Measurements from ENCODE around the gene SLC6A12.

The SLC6A12 gene

DNA sequence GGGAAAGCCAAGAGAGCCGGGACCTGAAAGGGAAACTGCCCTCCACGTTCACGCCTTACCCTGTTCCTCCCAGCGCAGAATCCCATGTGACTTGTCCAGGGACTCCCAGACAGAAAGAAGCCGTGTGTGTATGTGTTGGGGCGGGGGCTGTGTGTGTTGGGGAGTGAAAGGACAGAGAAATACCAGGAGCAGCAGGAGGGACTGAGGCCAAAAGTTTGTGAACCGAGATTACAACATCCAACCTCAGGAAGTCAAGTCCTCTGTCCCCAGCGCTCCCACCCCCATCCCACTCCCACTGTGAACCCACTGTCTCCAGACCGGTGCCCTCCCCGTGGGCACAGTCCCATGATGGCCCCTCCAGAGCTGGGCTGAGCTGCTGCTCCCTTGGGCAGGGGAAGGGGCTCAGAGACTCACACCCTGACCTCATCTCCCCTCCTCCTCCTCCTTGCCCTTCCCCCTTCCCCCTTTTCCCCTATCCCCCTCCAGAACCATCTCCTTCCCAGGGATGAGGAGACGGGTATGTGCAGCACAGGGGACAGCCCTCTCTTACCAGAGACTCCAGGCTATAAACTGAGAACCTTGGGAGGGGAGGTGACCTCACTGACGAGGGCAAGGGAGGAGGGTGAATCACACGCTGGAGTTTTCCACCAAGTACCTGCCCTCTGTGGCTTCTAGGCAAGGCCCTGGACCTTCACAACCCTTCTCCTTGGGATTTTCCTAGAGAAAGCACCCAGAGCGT, at the start of gene SLC6A12:
SLC6A12 (minus strand) TSS at position 155 of the 739 bp plus-strand sequence. CDS start 4,171 bp downstream, outside the sequence.
- FAIRE-seq (no peak), DNase-seq (ENCODE audit: insufficient read length, low spot score) (no peak)

- no peak for FAIRE-seq
- peak; percentile 13 for DNase-seq (ENCODE audit: insufficient read length, low spot score)
Observed at GRCh38 chr12:263574-263973, 49.6 kb upstream of the SLC6A12 start.

DNA sequence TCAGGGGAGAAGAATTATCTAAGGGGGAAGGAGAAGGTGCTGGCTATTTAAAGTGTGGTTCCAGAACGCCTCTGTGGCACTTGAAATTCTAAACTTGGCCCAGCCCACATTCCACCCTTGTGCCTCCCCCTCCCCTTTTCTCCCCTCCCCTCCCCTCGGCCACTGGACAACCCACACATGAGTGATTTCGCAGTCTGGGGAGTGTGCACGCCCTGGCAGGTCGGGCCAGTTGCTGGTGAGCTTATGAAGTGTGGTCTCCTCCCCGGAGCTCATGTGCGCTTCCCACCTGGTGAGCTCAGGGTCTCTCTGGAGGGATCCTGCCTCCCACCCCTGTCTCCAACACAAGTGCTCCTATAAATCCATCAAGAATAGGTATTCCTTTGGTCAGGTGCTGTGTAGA, 48.9 kb upstream of the SLC6A12 start, which contains the start of gene SLC6A13:
SLC6A13 (minus strand) TSS at position 20 of the 400 bp plus-strand sequence. CDS start 2,784 bp downstream, outside the sequence.
- no peak for DNase-seq (ENCODE audit: insufficient read length, low spot score)
- FAIRE-seq: peak; percentile 36

DNA sequence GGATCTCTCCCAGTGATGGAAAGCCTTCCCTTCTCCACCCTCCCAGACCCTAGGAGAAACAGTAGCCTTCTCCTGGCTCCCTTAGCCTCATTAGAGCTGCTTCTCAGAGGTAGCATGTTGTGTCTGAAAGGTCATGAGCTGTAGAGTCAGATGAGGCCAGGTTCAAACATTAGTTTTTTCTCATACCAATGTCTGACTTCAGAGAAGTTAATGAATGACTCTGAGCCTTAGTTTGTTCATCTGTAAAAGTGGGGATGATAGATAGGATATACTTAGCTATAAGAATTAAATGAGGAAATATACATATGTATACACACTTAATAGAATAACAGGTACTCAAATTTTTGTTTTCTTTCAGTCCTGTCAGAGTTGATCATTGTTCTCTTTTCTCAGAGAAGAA, 48.2 kb upstream of the SLC6A12 start:
- DNase-seq (ENCODE audit: insufficient read length, low spot score): no peak
- no peak for FAIRE-seq

GRCh38 chr12:257521-258321, 43.8 kb upstream of the SLC6A12 start:
- FAIRE-seq: no peak
- no peak for DNase-seq (ENCODE audit: insufficient read length, low spot score)

- FAIRE-seq (no peak), DNase-seq (ENCODE audit: insufficient read length, low spot score) (no peak)
Observed at GRCh38 chr12:256958-257357, 43.0 kb upstream of the SLC6A12 start.

DNA sequence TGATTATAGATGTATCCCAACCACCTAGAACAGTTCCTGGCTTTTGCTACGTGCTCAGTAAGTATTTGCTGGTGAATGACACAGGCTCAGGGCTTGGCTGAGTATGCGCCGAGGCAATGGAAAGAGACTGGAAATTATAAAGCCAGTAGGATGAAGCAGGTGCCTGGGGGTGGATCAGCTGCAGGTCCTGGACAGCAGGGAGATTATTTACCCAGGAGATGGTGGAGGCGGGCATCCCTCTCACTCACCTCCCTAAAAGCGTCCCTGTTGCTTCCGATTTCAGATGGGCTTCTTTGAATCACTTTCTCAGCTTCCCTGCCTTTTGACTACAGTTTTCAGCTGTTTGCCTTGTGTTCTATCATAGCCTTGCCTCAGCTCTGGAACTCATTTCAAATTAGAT, 42.3 kb upstream of the SLC6A12 start:
- no peak for FAIRE-seq
- no peak for DNase-seq (ENCODE audit: insufficient read length, low spot score)

GRCh38 chr12:254912-255311, 41.0 kb upstream of the SLC6A12 start:
- FAIRE-seq: no peak
- DNase-seq (ENCODE audit: insufficient read length, low spot score): no peak

- no peak for FAIRE-seq
- DNase-seq (ENCODE audit: insufficient read length, low spot score): no peak
Observed at GRCh38 chr12:254039-254438, 40.1 kb upstream of the SLC6A12 start.

DNA sequence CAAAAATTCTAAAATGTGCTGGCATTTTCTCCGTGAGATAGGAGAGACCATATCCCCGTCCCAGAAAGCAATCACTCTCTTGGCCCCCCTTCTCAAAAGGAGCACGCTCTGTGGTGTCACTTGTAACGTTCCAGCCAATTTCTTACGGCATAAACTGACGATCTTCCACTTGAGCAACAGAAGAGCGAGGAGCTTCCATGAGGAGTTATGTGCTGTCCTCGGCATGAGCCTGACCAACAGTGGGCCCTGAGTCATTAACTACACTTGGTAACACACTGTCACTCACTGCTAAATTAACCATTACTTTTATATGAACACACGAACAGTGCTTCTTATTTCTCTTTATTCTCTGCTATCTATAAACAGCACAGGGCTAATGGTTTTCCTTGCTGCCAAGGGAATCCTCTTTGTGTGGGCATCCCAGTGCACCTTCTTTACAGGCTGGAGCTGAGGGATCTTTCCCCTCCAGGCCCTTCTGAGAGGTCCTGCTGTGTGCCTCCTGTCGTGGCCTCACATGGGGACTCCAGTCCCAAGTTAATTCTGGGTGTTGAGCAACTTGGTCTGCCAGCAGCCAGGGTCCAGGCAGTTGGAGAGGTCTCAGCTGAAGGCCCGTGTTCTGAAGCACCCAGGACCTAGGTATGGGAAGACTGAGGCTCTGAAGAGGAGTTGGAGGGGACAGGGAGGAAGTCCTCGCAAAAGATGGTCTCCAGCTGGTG, 39.3 kb upstream of the SLC6A12 start:
- DNase-seq (ENCODE audit: insufficient read length, low spot score): no peak
- no peak for FAIRE-seq

GRCh38 chr12:252636-253035, 38.7 kb upstream of the SLC6A12 start:
- FAIRE-seq: no peak
- DNase-seq (ENCODE audit: insufficient read length, low spot score): no peak

DNA sequence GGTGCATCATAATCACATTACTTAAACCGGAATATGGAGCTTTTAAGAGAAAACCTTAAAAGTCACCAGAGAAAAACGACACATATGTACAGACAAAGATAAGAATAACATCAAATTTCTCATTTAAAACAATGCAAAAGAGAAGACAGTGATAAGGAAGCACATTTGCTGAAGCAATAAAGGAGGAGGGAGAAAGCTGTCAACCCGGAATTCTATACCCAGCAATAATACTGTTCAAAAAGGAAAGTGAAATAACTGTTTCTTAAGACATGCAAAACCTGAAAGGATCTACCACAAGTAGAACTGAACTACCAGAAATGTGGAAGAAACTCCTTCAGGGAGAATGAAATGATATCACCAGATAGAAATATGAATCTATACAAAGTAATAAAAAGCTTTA, 33.3 kb upstream of the SLC6A12 start:
- FAIRE-seq (no peak), DNase-seq (ENCODE audit: insufficient read length, low spot score) (no peak)

GRCh38 chr12:243381-243780, 29.4 kb upstream of the SLC6A12 start:
- DNase-seq (ENCODE audit: insufficient read length, low spot score) (no peak), FAIRE-seq (peak; percentile 64)

DNA sequence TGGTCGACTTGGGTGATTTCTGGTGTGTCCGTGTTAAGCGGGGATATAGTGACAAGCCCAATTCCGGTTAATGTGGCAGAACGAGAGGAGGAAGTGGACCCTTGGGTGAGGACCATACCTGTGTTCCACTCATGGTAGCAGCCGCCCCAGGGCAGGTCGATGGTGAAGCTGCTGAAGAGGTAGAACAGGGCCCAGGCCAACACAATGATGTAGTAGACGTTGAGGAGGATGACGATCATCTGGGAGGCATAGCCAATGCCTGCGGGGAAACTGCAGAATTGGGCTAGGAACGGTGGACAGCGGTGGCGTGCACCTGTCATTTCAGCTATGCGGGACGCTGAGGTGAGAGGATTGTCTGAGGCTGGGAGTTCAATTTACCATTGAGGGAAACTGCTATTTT, 28.5 kb upstream of the SLC6A12 start:
- DNase-seq (ENCODE audit: insufficient read length, low spot score): no peak
- no peak for FAIRE-seq

DNA sequence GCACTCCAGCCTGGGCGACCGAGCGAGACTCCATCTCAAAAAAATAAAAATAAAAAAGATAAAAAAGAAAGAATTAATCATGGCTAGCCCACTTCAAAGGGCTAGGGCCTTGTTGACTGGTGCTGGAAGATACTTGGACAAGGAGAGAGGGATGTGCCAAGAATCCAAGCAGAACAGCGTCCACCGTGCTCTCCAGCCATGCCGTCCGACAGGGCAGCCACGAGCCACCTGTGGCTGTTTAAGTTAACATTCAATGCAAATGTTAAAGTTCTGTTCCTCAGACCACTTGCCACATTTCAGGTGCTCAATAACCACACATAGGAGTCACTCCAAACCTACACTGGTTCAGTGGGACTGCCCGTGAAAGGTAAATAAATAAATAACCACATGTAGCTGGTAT, 27.3 kb upstream of the SLC6A12 start:
- DNase-seq (ENCODE audit: insufficient read length, low spot score): no peak
- FAIRE-seq: no peak

- DNase-seq (ENCODE audit: insufficient read length, low spot score): no peak
- FAIRE-seq: no peak
Observed at GRCh38 chr12:240566-240965, 26.6 kb upstream of the SLC6A12 start.

DNA sequence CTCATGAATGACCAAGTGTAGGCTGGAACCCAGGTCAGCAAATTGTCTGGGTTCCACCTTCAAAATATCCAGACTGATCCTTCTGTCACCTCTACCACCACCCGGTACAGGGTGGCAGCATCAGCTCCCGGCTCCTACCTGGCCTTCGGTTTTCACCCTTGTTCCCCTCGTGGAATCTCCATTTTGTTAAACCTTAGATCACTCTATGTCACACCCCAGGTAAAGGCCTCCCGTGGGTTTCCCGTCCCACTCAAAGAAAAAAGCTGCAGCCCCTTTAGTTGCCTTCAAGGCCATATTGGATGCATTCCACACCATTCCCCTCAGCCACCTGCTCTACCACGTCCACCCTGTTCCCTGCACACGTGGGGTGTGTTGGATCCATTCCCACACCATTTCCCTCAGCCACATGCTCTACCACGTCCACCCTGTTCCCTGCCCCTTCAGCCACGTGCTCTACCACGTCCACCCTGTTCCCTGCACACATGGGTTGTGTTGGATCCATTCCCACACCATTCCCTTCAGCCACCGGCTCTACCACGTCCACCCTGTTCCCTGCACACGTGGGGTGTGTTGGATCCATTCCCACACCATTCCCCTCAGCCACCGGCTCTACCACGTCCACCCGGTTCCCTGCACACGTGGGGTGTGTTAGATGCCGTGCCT, 24.9 kb upstream of the SLC6A12 start:
- DNase-seq (ENCODE audit: insufficient read length, low spot score) (no peak), FAIRE-seq (peak; percentile 69)

GRCh38 chr12:238116-238515, 24.2 kb upstream of the SLC6A12 start:
- FAIRE-seq (peak; percentile 31), DNase-seq (ENCODE audit: insufficient read length, low spot score) (no peak)

DNA sequence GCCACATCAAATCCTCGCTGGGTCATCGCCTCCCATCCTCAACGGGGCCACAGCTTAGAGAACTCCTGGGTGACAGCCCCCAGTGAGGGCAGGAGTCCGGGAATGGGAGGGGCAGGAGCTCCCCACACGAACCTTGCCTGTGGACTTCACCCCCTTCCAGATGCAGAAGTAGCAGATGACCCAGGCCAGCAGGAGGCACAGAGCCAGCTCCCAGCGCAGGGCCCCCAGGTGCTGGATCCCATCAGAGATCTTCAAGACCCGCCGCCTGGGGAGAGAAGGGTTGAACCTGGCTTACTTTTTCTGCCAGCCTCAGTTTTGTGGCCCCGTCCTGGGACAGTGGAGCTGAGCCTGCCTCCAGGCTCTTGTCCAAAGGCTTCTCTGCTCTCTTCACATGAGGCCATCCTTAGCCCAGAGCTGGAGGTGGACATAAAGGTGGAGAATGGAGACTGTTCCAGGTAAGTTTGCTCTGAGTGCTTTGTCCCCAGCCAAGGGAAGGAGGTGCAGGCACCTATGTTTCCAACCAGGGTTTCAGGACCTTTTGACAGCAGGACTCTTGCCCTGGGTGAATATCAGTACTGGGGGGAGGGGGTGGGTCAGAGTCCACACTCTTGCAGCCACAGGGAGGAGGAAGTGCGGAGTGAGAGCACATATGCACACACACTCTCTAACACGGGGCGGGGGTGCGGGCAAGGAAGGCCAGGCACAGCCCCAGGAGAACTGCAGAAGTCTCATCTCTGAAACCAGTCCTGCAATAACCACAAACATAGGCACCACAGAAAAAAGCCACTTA, 23.3 kb upstream of the SLC6A12 start:
- no peak for DNase-seq (ENCODE audit: insufficient read length, low spot score)
- FAIRE-seq: no peak

DNA sequence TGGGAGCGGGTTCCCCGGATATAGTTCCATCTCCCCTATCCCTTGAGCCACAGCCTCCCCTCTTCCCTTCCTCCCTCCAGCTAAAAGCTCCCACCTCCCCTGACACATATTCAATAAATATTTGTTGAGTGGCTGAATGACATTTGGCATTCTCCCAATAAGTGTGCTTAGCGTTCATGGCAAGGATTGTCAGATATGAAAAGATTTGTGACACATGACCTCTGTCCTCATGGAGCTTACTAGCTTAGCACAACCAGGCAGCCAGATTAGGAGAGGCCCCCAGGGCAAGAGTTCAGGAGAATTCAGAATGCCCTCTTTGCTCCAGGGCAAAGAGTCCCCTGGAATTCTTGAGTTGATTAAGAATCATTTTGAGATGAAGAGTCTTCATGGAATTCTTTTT, 22.5 kb upstream of the SLC6A12 start:
- FAIRE-seq (no peak), DNase-seq (ENCODE audit: insufficient read length, low spot score) (no peak)

All from HTR-8/SVneo (cell line).